IPS-11a (cell line): ENCODE results near the gene OPN4.

Experiments used
- H3K4me3 ChIP-seq: one replicate; pipeline ENCODE4 v1.5.1; 2013; ENCODE audit warnings: low read depth, low read length, control low read depth

The OPN4 gene

DNA sequence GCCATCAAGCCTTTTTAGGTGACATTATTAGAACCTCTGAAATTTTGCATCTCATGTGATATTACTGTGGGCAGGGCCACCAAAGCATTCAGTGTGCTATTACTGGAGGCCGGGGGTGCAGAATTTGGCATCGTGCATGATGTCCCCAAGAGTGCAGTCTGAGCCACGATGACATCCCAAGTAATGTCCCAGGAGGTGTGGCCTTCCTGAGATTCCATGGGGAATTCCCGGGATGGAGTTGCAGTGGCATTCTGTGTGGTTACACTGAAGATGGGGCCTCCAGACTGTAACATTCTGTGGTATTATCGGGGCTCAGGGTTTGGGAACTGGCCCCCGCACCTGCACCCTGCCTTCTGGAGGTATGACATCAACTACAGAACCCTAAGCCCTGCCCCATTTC, 23.0 kb downstream of the OPN4 start:
- no peak overlapping the region for H3K4me3 ChIP-seq

DNA sequence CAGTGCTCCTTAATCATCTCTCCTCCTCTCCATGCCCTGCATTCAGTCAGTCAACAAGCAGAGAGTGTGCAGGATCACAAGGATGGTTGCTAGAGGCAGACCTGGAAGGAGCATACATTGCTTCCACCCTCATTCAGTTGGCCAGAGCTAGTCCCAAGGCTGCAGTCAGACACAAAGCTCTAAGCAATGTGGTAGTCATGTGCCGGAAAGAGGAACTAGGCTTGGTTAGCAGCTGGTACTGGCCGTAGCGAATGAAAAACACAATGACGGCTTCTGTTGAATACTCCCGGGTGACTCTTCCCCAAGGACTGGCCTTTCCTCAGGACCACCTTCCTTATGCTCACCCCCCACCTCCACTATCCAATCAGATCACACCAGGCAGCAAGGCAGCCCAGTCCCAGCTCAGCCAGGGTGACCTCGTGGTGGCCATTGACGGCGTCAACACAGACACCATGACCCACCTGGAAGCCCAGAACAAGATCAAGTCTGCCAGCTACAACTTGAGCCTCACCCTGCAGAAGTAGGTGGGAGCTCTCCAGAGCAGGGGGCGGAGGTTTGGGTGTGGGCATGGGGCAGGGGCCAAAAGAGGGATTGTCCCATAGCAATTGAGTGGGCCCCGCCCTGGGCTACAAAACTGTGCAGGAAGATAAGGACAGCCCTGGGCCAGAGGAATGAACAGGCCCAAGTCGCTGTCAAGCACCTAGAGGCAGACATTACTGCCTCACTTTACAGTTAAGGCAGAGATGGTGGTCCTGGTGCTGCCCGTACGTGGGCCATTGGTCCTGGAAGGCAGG, 24.8 kb downstream of the OPN4 start:
- no peak overlapping the region for H3K4me3 ChIP-seq

DNA sequence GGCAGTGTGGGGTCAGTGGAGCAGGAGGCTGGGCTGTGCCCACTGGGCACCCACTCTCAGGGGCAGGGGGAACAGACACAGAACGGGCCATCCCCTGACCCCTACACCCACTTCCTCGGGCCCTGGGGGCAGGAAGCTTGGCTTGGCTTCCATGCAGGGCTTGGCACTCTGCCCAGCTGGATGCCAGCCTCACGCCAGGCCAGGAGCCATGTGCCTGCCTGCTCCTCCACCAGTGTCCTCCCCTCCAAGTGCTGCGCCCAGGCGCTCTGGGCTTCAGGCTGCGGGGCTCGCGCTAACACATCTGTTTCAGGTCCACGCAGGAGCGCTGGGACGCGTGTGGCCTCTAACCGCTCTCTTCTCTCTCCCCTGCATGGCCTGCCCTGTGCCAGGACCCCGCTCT, 26.7 kb downstream of the OPN4 start:
- no peak overlapping the region for H3K4me3 ChIP-seq

DNA sequence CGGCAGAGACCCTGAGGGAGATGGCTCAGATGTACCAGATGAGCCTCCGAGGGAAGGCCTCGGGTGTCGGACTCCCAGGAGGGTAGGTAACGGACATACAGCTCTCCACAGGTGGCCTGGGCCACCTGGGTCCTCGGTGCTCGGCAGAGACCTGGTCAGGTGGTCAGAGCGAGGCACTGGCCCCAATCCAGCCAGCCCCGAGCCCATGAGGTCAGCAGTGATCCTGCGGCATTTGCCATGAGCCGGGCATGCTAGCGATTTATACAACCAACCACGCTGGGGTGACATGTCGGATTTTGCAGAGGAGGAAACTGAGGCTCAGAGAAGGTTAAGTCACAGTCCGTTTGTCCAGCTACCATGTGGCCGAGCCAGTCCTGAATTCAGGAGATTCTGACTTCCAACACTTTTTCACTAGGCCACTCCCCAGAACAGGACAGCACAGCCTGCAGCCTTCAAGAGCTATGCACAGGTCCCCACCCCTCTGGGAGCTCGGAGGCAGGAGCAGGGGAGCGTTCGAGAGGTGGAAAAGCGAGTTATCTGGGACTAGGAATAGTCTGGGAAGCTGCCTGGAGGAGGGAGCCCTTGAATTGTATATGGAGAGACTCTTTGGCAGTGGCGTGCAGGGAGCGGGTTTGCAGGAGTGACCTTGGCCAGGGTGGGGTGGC, 27.5 kb downstream of the OPN4 start:
- H3K4me3 ChIP-seq = no peak overlapping the region

DNA sequence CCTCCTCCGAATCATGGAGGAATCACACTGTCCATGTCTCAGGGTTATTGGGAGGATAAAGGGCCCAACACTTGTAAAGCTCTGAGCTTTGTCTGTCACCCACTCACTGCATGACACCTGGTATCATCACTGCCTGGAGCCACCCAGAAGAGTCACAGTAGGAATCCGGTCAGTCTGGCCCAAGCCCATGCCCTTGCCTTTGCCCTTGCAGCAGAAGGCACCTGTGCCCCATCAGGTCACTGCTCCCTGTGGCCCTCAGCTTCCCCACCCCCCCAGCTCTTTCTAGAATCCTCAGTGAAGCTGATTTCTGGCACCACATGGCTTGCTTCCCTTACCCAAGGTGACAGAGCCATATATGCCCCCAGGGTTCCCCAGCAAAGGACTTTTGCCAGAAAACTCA, 28.3 kb downstream of the OPN4 start:
- no peak overlapping the region for H3K4me3 ChIP-seq

DNA sequence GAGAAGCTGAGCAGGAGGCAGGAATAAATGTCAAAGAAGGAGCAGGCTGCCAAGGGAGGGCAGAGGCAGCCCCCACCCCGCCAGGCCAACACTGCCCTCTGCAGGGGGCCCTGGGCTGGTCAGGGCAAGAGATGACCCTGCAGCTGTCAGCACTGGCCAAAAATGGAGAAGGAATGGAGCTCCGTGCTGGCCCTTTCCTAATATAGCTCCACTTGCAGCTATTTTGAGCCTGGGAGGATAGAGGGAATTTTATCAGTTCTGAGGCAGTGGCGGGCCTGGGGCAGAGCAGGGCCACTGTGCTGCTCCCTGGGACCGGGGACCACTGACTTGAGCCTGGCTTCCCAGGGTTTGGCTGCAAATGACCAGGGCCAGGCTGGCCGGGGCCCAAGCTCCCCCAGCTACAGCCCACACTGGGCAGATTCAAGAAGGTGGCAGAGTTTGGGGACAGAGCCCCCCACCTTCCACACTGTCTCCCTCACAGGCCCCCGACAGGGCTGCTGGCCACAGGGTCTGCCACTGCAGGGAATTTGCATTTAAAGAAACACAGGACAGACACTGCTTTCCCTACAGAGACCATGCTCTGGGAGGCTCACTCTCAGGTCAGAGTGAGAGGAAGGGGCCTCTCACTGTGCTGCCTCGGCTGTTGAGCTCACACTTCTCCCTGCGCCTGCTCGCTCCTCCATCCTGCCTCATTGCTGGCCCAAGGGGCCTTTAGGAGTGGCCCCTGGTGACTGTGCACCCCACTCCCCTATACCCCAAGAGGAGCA, 30.2 kb downstream of the OPN4 start:
- no peak overlapping the region for H3K4me3 ChIP-seq

DNA sequence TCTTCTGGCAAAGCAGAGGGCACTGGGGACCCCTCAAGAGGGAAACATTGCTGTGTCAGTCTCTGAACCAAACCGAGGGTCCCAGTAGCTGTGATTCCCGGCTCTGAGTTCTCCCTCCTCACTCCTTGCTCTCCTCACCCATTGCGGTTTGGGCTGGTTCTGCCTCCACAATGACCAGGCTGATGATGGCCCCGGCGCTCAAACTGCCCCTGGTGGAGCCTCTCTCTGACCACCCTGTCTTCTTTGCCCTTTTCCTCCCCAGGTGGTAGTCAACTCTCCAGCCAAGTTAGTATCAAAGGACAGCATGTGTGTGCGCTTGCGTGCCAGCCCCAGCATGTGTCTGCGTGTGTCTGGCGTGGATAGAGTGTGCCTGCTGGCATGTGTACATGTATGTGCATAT, 31.1 kb downstream of the OPN4 start:
- no peak overlapping the region for H3K4me3 ChIP-seq

DNA sequence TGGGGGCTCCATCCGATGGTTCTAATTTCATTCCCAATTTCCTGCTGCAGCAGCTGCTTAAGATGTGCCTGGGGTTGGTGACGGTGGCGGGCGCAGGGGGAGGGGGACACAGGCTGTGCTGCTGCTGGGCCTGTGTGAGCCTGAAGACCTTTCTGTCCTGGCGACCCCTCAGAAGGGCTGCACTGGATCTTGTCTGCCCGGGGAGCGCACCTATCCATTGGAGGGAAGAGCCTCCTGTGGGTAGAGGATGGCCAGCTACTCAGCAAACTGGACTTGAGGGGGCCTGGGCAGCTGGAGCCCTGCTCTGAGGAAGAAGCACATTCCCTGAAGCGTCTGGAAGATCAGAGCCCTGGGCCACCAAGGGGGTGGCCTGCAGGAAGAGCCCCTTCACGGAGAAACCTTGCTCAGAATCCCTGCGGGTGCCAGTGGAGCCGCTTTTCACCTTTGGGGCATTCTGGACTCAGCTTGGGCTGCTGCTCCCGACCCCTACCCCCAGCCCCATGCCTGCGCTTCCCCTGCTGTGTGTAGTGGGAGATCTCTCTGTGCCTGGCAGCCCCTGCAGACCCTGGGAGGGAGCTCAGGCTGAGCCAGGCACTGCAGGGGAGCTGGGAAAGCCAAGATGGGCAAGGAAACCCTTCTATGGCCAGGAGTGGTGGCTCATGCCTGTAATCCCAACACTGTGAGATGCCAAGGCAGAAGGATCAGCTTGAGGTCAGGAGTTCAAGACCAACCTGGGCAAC, 31.7 kb downstream of the OPN4 start:
- no peak overlapping the region for H3K4me3 ChIP-seq

DNA sequence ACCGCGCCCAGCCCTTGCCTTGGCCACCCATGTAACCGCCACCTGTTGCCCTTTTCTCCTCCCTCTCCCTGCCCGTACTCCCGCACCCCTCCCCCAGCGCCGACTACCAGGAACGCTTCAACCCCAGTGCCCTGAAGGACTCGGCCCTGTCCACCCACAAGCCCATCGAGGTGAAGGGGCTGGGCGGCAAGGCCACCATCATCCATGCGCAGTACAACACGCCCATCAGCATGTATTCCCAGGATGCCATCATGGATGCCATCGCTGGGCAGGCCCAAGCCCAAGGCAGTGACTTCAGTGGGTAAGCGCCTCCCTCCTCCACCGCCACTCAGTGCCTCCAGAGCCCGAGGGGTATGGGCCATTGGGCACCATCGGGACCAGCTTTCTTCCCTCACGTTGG, 32.6 kb downstream of the OPN4 start:
- H3K4me3 ChIP-seq = no peak overlapping the region

DNA sequence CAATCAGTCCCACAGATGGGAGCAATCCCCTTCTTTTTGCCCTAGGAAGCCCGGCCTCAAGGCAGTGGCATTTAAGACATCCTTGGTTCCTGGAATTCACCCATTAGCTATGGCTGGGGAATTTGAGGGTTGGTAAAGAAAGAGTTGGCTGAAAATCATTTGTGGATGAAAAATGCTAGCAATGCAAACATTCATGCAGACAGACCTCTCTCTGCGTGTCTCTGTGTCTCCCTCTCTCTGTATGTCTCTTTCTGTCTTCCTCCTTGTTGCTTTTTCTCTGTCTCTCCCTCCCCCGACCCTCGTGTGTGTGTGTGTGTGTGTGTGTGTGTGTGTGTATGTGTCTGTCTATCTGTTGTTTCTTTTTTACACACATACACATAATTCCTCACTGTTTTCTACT, 33.4 kb downstream of the OPN4 start:
- no peak overlapping the region for H3K4me3 ChIP-seq

DNA sequence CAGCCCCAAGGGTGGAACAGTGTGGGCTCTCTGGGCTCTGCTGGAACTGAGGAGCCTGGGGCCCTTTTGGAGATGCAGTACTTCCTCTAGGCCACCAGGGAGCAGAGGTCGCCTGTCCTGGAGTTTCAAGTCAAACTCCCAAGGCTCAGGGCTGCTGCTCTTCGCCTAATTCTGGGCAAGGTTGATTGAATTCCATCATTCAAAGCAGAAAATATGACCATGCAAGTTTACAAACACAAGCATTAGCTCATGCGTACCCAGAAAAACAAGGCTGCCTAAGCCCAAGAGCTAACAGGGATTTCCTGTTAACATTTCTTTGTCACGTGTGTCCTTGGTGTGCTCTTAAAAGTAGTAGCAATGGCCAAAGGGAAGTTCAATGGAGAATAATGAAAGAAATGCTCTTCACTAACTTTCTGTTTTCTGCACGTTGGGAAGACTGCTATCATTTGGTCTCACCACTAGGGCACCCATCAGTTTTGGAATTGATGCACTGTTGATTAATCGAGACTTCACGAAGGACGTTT, 34.1 kb downstream of the OPN4 start:
- H3K4me3 ChIP-seq = no peak overlapping the region

DNA sequence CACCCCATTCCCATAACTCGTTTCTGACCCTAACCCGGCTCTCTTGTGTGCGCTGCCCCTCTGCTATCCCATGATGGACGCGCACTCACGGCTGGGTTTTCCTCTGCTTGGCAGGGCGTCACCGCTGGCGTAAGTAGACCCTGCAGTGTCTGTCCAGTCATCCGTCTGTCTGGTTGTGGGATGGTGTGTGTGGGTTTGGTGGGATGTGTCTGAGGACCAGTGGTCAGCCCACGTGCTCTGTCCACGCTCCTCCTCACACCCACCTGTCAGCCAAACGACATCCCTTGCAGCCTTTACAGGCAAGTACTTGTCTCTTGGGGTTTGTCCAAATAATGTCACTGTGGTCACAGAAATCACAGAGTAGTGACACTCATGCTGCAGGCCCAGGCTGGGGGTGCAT, 34.8 kb downstream of the OPN4 start:
- no peak overlapping the region for H3K4me3 ChIP-seq

DNA sequence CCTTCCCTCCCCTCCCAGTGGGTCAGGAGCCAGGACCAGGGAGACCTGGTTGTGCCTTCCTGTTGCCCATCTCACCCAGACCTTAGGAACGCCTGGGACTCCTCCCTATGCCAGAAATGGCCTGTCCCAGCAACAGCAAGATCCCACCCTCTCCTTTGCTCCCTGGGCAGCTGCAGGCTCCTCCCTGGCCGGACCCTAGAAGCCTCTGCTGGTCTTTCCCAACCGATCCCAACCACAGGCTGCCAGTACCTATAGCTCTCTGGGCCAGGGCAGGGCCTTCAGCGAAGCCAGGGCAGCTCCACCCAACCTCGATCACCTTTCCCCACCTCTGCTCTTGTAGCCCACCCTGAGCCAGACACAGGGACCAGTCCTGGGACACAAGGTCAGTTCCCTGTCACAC, 35.9 kb downstream of the OPN4 start:
- no peak overlapping the region for H3K4me3 ChIP-seq

DNA sequence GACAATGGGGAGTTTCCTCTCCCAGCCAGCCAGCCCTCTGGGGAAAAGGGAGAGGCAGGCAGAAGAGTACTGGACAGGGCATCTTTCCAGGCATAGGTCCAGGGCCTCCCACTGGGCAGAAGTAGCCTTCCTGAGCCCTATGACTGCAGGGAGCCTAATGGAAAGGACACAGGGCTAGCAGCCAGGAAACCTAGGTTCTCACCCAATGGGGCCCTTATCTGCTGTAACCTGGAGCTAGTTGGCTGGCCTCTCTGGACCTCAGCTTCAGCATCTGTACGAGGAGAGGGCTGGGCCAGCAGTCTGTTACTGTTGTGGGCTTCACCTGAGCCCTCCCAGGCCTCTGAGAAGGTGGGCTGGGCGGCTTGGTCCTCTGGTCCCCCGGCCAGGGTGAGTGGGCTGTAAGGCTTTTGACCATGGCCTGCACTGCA, 36.3 kb downstream of the OPN4 start:
- no peak overlapping the region for H3K4me3 ChIP-seq

DNA sequence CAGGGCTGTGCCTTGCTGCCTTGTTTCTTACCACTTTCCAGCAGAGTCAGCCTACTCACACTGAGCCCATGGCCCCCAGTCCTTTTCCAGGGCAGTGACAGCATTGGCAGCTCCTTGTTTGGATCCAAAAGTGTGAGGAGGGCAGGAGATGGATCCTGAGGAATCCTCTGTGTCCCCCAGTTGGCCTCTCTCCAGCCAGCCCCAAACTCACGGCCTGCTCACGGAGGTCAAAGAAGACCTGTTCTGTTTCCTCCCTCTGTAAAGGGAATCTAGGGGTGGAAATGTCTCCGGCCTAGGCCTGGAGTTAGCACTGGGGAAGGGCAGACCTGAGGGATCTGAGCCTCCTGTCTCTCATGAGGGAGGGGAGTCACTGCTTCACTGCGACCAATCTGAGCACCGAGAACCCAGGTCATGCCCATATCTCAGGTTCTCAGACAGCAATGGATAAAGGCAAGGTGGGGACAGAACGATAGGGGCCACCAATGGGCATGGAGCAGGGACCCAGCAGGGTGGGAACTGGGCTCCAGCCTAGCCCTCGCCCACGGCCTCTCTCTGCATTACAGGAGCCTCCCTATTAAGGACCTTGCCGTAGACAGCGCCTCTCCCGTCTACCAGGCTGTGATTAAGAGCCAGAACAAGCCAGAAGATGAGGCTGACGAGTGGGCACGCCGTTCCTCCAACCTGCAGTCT, 37.1 kb downstream of the OPN4 start:
- H3K4me3 ChIP-seq = no peak overlapping the region

DNA sequence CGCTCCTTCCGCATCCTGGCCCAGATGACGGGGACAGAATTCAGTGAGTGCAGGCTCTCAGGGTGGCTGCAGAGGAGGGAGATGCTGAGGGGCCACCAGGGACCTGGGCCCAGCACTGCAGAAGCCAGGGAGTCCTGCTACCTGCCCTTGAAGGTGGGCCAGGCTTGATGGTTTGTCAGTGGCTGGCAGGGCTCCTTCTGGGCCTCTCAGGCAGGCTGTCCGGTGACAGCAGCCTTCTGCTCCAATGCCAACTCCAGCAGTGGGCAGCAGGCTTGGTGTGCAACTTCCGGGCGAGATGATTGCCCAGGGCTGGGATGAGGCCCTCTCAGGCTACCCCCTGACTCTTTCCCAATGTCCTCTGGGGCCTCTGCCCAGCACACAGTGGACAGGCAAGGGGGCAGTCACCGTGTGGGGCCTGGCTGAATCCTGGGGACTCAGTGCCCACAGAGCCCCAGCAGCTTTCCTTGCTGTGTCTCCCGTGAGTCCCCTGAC, 37.7 kb downstream of the OPN4 start:
- H3K4me3 ChIP-seq = no peak overlapping the region

DNA sequence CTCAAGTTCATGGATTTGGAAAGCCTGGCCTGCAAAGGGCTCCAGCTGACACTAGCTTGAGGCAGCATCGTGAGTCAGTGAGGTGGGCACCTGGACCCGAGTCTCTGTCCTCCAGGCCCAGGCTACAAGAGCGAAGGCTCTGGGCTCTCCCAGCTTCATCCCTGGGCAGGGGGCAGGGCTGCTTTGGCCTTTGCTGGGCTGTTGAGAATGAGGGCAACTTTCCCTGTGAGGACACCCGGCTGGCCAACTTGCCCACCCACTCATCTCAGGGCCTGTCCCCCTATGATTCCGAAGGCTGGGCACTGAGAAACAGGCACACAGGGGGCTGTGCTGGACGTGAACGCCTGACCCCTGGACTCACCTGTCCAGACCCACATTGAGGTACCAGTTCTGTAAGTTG, 38.3 kb downstream of the OPN4 start:
- no peak overlapping the region for H3K4me3 ChIP-seq

DNA sequence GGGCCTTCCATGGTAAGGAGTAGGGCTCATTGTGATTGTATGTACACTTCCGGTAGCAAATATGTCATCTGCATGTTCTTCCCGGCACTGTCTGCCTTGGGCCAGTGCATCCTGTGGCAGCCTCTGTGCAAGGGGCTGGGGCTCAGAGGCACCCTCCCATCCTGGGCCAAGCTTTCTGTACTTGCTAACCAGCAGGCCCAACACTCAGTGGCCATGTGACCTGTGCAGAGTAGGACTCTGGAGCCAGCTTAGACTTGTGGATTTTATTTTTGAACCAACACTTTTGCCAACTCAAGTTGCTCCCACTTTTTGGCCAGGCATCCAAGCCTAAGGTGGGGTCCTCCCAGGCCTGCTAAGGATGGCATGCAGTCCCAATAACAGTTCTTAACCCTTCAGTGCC, 38.9 kb downstream of the OPN4 start:
- no peak overlapping the region for H3K4me3 ChIP-seq

DNA sequence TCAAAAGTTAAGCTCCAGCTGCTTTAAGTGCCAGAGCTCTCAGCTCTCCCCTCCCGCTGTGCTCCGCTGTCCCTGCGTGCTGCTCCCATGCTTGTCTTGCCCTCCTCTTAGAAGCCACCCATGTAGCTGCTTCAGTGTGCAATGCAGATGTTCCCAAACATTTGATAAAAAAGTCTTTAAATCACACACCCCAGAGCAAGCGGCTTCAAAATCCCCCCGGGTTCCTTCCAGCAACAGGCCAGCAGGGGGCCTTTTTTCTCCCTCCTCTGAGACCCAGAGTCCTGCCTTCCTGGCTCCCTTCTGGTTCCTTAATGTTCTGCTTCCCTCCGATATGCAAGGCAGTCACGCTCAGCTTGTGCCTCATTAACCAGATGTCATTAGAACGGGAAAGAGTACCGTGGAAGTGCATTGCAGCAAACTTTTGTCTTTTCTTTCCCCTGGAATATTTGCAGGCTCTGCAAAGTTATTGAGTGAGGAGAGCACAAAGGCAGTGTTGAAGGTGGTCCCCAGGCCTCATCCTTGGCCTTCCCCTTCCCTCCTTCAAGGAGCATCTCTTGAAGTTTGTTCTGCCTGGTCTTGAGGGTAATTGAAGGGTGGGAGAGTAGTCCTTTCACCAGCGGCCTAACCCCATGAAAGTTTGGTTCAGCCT, 39.5 kb downstream of the OPN4 start:
- H3K4me3 ChIP-seq = no peak overlapping the region
